GM18502 (cell line): Measurements from ENCODE around the gene NKAIN2.

Experiments used
- ATAC-seq: cut with Tn5 transposase; IDR thresholded peaks from one replicate; pipeline ENCODE4 v1.9.1; 2021; ENCODE audit warnings: mild to moderate bottlenecking; ENCODE audit not compliant: unreplicated experiment, poor library complexity

The NKAIN2 gene

DNA sequence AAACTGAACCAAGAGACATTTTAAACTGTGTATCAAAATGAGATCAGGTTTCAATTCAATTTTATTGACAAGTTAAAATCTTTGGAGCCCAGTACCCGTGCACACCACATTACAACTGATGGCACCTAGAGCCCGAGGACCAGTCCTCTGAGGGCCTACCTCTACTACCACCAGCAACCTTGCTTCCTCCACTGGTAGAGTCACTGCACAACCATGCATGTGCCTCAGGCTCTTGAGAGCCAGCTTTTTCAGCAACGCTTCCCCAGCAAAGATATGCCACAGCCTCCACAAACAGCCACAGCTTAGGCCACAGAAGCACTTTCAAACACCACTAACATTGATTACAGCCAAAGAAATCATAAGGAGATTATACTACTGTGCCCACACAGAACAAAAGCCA is 830.0 kb downstream of the NKAIN2 start:
- ATAC-seq = no peak

DNA sequence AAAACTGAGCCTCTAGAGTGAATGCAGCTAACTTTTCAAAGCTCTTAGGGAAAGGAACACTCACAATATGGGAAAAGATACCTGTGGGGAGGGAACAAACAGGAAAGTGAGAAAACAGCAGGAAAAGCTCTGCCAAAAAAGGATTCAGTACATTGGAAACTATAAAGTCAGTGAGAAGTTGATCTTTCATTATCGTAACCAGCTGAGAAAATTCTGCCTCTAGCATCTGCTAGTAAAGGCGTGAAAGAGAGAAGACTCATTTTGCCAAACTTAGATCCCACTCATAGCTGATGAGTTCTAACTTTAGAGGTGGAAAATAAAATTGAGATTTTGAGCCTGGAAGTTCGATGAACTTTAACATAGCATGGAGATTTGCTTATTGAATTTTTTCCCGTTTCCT is 836.8 kb downstream of the NKAIN2 start:
- no peak for ATAC-seq

DNA sequence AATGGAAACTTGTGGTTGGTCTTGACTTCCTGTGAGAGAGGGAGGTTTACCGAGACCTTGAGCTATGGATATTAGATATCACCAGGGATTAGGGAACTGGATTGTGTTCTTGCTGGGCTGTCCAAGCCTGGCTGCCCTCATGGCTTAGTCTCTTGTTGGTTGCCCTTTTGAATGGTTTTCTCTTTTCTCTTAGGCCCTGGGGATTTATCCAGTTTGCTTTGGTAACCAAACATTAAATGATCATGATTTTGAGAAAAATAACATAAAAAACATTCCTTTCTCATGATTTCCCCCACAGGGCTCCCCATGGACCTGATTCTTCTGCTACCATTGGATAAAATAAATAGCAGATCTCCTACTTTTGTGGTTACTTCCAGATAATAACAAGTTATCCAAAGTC is 852.2 kb downstream of the NKAIN2 start:
- ATAC-seq = no peak

DNA sequence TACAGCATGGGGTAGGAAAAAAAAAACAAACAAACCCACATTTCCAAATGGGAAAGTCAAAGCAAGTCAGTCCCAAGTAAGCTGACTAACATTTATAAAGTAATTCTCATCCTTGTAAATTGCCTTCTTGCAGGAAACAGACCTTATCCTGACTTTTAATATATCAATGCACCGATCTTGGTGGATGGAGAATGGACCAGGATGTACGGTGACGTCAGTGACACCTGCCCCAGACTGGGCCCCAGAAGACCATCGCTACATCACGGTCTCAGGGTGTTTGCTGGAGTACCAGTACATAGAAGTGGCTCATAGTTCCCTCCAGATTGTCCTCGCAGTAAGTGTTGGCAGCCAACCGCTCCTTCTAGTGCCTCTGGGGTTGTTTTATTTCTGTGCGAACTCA is 854.4 kb downstream of the NKAIN2 start:
- no peak for ATAC-seq

DNA sequence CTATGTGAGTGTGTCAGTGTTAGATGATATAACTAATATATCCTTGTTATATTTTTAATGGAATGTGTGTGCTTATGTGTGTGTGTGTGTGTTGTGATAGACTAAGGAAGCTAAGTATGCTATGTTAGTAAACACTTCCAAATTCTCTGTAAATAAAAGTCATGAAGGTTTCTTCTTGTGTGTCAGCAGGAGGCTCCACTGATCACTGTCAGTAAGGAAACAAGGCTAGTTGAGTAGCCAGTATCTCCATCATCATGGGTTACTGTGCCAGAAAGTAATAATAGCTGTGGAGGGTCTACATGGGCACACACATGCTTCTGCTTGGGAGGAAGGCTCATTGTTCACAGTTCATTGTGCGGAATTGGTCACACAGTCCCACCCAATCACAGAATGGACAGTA is 855.8 kb downstream of the NKAIN2 start:
- no peak for ATAC-seq

DNA sequence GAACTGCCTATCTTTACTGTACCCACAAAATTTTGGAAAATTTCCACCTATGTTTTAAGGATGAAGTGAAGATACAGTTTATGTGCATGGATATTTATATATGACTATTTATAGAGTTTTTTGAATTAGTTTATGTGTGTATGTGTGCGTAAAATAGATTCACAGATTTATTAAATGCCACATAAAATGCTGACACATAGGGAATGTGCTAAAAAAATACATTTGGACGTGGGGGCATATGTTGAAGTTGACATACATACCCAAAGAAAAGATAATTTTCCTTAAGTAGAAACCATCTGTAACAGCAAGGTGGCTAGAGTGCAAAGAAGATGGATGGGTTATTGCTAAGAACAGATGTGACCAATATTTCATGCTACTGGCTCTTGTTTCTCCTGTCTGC is 856.5 kb downstream of the NKAIN2 start:
- ATAC-seq = no peak

DNA sequence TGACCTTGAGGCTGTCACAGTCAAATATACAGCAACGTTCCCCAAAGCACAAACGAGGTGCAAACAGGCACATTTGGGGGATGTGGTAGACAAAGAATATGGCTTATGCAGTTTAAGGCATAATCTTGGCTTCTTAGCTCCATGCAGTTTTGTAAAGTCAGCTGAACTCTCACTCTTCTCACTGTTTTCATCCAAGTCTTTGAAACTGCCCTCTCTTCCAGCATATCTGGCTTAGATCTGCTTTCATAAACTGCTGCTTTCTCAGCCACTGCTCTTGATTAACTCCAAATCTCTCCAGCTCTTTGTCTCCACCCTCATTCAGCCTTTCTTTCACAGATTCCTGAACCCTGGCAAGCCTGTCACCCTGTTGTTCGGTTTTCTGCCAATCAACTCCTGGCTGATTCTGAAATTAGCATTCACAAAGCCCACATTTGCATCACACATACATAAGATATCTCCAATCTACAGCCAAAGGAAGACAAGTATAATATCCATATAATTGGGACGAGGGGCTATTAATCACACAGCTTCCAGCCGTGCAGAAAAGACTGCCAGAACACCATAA is 857.5 kb downstream of the NKAIN2 start:
- ATAC-seq = no peak

- ATAC-seq = no peak
Measured at GRCh38 chr6:124668028-124668427, 864.4 kb downstream of the NKAIN2 start.

- no peak for ATAC-seq
Measured at GRCh38 chr6:124669713-124670480, 866.2 kb downstream of the NKAIN2 start.

- no peak for ATAC-seq
Measured at GRCh38 chr6:124670801-124671200, 867.1 kb downstream of the NKAIN2 start.

GRCh38 chr6:124671324-124671723 is 867.7 kb downstream of the NKAIN2 start:
- no peak for ATAC-seq

DNA sequence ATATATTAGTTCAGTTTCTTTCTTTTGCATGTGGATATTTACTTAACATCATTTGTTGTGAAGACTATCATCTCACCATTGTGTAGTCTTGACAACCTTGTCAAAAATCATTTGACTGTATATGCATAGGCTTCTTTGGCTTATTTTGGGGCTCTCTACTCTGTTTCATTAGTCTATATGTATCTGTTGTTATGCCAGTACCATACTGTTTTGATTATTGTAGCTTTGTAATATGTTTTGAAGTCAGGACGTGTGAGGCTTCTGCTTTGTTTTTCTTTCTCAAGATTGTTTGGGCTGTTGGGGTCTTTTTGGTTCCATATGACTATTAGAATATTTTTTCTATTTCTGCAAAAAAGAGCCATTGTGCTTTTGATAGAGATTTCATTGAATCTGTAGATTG is 870.4 kb downstream of the NKAIN2 start:
- ATAC-seq = no peak

- ATAC-seq = no peak
Measured at GRCh38 chr6:124676033-124676432, 872.4 kb downstream of the NKAIN2 start.

- no peak for ATAC-seq
Measured at GRCh38 chr6:124677874-124678273, 874.2 kb downstream of the NKAIN2 start.

- no peak for ATAC-seq
Measured at GRCh38 chr6:124679387-124679786, 875.7 kb downstream of the NKAIN2 start.

GRCh38 chr6:124682751-124683150 is 879.1 kb downstream of the NKAIN2 start:
- no peak for ATAC-seq

DNA sequence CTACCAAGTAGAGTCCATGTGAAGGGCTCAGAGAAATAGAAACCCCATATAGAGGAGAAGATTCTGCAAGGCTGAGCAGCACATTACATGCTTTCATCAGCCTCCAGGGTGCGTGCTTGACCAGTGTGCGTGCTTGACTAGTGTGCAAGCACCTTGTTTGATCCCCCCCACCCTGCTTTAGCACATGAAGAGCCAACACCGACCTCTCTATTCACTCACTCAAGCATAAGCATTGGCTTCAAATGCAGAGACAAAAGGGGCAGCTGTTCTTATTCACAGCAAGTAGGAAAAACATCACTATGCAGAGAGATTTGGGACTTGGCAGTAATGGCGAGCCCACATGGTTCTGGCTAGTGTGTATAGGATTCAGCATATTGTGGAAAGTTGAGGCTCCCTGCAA is 879.8 kb downstream of the NKAIN2 start:
- no peak for ATAC-seq

DNA sequence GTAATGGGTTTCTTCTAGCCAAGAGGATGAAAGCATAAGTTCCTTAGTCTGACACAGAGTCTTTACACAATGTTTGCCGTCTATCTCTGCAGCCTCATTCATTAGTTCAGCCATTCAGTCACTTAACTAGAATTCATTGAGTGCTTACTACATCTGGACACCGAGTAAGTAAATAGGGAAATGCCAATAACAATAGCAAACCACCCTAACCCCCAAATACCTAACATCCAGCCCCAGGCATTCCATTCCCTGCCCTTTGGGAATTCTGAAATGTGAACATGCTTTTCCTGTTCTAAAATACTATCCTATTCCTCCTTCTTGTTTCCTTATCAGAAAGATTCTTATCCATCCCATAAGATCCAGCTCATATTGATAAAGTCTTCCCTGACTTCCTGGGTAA is 881.0 kb downstream of the NKAIN2 start:
- ATAC-seq = no peak

- ATAC-seq = no peak
Measured at GRCh38 chr6:124688369-124688768, 884.7 kb downstream of the NKAIN2 start.

DNA sequence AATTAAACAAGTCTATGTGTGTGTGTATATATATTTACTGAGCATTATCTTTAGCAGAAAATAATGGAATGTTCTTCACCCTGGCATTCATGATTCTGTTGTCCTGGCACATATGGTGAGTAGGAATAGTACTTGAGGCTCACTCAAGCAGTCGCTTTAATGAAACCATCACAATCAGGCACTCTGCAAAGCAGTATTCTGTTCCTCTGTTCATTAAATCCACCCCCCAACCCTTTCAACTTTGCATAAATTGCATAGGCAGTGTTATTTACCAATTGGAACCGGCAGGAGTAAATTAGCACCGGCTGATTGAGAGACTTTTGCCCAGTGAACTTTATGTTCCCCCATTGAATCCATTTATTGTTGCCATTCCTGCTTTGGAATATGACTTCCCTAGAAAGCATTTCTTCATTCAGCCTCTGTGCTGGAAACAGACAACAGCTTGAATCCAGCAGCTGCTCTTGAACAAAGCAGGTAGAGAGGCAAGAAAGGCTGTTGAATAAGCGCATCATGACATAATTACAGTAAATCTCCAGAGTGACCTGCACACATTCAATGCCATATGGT is 890.6 kb downstream of the NKAIN2 start:
- ATAC-seq = no peak

DNA sequence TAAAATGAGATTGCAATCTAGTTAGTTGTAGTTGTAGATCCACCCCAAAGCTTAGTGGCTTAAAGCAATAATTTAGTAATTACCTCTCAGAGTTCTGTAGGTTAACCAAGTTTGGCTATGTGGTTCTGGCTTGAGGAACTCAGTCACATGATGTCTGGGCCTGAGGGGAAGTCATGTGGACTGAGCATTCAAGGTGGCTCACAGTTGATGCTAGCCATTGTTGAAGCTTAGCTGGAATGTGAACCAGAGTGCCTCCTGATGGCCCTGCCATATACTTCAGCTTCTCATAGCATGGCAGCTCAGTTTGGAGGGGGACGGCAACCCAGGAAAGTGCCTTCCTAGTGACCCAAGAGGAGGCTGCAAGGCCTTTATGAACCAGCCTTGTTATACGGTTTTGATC is 895.4 kb downstream of the NKAIN2 start:
- no peak for ATAC-seq

DNA sequence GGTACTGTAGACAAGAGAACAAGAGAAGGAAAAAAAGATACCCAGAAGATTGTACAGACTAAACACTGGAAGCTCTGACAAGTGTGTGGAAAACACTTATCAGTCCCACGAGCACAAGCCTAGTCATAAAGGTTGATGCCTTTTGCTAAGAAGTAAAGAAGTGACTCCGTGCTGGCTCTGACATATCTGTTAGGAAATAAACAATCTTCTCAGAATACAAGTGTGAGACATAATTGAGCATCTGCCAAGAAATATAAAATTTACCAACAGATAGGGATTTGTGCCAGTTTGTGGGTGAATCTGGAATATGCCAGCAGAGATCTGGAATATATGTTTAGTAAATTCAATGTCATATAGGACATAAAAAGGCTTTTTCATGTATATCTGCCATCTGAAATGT is 899.9 kb downstream of the NKAIN2 start:
- ATAC-seq = no peak
